ENCODE results near the gene TFPT. TPM values are rescaled to one million over a fixed set of nuclear protein-coding genes. Genes with fewer than 3 reads are reported as not detected.
"Not testable (repeated sequence)": the region's sequence is repeated elsewhere in the genome, so short reads cannot be mapped to it uniquely, and the experiment has no call there.

TFPT gene
- total RNA-seq, 2 donors from 2014 or later = 6.5 to 11.9 TPM

DNA sequence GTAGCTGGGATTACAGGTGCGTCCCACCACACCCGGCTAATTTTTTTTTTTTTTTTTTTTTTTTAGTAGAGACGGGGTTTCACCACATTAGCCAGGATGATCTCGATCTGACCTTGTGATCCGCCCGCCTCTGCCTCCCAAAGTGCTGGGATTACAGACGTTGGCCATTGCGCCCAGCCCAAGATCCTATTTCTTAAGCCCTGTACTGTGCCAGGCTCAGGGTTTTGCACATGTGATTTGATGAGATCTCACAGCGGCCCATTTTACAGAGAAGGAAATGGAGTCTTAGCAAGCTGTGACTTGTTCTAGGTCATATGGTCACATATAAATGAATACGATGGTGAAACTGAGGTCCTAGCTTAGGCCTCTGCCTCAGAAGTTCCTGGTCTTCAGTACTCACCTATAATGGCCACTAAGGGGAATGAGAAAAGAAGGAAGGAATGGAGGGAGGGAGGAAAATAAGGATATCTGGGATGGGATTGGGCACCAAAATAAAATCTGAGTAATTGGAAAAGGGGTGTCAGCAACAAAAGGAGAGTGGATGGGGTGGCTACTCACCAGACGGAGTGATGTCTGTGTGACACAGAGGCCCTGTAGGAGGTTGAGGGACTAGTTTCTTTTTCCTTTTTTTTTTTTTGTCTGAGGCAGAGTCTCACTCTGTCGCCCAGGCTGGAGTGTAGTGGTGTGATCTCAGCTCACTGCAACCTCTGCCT is 16.1 kb downstream of the TFPT start:
- ATAC-seq (no peak), DNase-seq (no peak)
- Histone ChIP-seq H3K4me1 (peaks cover 27% of the 10 kb centered on the region), H3K4me3 (no peak overlapping the region), H3K27me3 (peaks cover 0 to 18% of the 10 kb centered on the region in 2 donors), H3K9me3 (no peaks in the 10 kb centered on the region), H3K36me3 (replicated peaks in 1 of 2; ENCODE audit: insufficient read depth in 1 of 2, low read depth in 2 of 2) (no peaks in the 10 kb centered on the region), H3K27ac (no peak overlapping the region)
- TF ChIP-seq, protein P1, sequence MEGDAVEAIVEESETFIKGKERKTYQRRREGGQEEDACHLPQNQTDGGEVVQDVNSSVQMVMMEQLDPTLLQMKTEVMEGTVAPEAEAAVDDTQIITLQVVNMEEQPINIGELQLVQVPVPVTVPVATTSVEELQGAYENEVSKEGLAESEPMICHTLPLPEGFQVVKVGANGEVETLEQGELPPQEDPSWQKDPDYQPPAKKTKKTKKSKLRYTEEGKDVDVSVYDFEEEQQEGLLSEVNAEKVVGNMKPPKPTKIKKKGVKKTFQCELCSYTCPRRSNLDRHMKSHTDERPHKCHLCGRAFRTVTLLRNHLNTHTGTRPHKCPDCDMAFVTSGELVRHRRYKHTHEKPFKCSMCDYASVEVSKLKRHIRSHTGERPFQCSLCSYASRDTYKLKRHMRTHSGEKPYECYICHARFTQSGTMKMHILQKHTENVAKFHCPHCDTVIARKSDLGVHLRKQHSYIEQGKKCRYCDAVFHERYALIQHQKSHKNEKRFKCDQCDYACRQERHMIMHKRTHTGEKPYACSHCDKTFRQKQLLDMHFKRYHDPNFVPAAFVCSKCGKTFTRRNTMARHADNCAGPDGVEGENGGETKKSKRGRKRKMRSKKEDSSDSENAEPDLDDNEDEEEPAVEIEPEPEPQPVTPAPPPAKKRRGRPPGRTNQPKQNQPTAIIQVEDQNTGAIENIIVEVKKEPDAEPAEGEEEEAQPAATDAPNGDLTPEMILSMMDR (IDR thresholded peaks at IDR 0.05) = no peak
- TF ChIP-seq POLR2A (IDR thresholded peaks at IDR 0.05) = no peak
- intact Hi-C loops (cut with DNase I) = no loop called here
- 81 to 86% methylated on average over 6 to 12 of the region's 12 CpGs for WGBS, 2 donors

DNA sequence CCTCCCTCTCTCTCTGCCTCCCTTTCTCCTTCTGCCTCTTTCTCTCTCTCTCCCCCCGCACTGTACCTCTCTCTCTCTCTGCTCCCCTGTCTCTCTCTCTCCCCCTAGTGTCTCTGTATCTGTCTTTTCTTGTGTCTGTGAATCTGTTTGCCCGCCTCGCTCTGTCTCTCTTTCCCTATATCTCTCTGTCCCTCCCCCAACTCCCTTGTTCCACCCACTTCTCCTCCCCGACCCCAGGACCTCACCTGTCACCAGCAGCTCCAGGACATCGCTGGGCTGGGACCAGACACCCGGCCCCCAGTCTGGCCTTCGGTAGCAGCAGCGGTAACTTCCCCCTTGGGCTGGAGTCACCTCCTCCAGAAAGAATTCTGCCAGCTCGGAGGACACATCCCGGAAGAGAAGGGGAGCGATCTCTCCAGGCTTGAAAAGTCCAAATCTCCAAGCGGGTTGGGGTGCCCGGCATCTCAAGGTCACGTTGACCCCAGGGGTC is 18.8 kb downstream of the TFPT start:
- no peak overlapping the region for H3K4me3 ChIP-seq
- intact Hi-C loops (cut with DNase I) = no loop called here

DNA sequence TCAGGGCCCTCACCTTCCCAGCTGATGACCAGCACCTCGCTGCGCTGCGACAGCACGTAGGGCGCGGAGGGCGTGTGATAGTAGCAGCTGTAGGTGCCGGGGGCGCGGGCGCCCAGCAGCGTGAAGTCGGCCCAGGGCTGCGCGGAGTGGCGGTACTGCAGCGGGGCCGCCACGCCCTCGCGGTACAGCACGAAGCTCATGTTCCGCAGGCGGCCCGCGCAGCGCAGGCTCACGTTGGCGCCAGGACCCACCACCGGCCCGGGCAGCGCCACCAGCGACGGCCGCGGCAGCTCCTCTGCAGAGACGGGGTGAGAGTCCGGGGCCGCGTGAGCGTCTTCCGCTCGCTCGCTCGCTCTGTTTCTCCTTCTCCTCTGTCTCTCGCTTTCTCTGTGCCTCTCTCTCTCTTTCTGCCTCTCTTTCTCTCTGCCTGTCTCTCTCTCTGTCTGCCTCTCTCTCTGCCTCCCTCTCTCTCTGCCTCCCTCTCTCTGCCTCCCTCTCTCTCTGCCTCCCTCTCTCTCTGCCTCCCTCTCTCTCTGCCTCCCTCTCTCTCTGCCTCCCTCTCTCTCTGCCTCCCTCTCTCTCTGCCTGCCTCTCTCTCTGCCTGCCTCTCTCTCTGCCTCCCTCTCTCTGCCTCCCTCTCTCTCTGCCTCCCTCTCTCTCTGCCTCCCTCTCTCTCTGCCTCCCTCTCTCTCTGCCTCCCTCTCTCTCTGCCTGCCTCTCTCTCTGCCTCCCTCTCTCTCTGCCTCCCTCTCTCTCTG is 19.4 kb downstream of the TFPT start:
- Histone ChIP-seq H3K27me3 (peaks cover 0 to 18% of the 10 kb centered on the region in 2 donors), H3K27ac (peak overlapping the region in 1 of 4 donors; percentile 69)
- H3K4me3 ChIP-seq; H3K4me1 ChIP-seq; intact Hi-C loops (cut with DNase I); H3K9me3 ChIP-seq; H3K36me3 ChIP-seq (replicated peaks in 1 of 2; ENCODE audit: insufficient read depth in 1 of 2, low read depth in 2 of 2): not testable (repeated sequence)
- peak in 1 of 3 donors; percentile 12 for TF ChIP-seq POLR2A (IDR thresholded peaks at IDR 0.05)
- 0% methylated on average over 18 to 45 of the region's 46 CpGs for WGBS, 2 donors
- DNase-seq (peak in 3 of 4 donors; percentile 52 to 65 (median 60)), ATAC-seq (peak; percentile 65)

More for the DNA sequence above, 18.8 kb downstream of the TFPT start:
- 12 to 22% methylated on average over 14 of the region's 14 CpGs for WGBS, 2 donors
- H3K36me3 ChIP-seq (replicated peaks in 1 of 2; ENCODE audit: insufficient read depth in 1 of 2, low read depth in 2 of 2) = no peaks in the 10 kb centered on the region
- ATAC-seq = no peak
- H3K4me1 ChIP-seq = peaks cover 9% of the 10 kb centered on the region
- peak in 1 of 3 donors; percentile 15 for TF ChIP-seq POLR2A (IDR thresholded peaks at IDR 0.05)
- TF ChIP-seq, protein P1 (IDR thresholded peaks at IDR 0.05) = peak in 2 of 7 experiments; percentile 11 to 19
- peak overlapping the region in 1 of 4 donors; percentile 69 for H3K27ac ChIP-seq
- no peaks in the 10 kb centered on the region for H3K9me3 ChIP-seq
- H3K27me3 ChIP-seq = peaks cover 0 to 18% of the 10 kb centered on the region in 2 donors
- DNase-seq = no peak

DNA sequence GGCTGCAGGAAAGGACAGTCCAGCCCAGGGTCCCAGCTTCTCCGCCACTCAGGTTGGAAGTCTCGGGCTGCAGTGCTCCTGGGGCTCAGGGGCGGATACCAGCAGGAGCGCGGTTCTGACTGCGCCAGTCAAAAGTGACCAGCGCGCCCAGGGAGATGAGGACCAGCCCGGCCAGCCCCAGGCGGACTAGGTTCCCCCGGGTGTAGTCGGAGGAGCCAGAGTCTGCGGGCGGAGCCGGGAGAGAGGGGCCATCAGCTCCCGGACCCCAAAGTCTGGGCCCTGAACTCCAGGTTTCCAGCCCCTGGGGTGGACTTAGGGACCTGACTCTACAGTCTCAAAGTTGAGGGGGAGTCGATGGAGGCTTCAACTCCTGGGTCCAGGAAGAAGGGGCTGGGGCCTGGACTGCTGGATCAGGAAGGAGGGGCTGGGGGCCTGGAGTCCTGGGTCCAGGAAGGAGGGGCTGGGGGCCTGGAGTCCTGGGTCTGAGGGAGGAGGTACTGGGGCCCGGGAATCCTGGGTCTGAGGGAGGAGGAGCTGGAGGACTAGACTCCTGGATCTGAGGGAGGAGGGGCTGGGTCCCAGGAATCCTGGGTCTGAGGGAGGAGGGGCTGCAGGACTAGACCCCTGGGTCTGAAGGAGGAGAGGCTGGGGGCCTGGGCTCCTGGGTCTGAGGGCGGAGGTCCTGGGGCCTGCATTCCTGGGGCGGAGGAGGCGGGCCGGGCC is 20.2 kb downstream of the TFPT start:
- intact Hi-C loops (cut with DNase I) = no loop called here
- H3K27ac ChIP-seq = no peak overlapping the region

More for the DNA sequence above, 20.2 kb downstream of the TFPT start:
- Histone ChIP-seq H3K4me3 (no peak overlapping the region), H3K9me3 (no peaks in the 10 kb centered on the region), H3K27me3 (peaks cover 0 to 18% of the 10 kb centered on the region in 2 donors), H3K4me1 (peaks cover 9% of the 10 kb centered on the region), H3K36me3 (replicated peaks in 1 of 2; ENCODE audit: insufficient read depth in 1 of 2, low read depth in 2 of 2) (no peaks in the 10 kb centered on the region)
- DNase-seq (no peak), ATAC-seq (peak; percentile 13)
- 69% methylated on average over 18 to 22 of the region's 22 CpGs for WGBS, 2 donors
- TF ChIP-seq, protein P1 (IDR thresholded peaks at IDR 0.05) = no peak
- no peak for TF ChIP-seq POLR2A (IDR thresholded peaks at IDR 0.05)
